Cardiac muscle cell (in vitro differentiated cells and primary cell): ENCODE data around the gene DAB1. TPM values are rescaled to one million over a fixed set of nuclear protein-coding genes. Genes with fewer than 3 reads are reported as not detected.

Experiments used
- DNase-seq, 2 donors: peaks; one replicate each; pipeline versions ENCODE4 v3.0.0 to v3.0.0-alpha.2; 2010 to 2017; ENCODE audit warnings: low read depth in 1 of 2, low spot score in 1 of 2
- H3K27ac ChIP-seq: fragments of 200-600 bp; sonication (generic); 2 replicates; pipeline ENCODE4 v1.5.1; 2016
- H3K27me3 ChIP-seq: fragments of 200-600 bp; sonication (generic); 2 replicates; pipeline ENCODE4 v1.6.0; 2016; ENCODE audit warnings: control low read depth
- H3K36me3 ChIP-seq: fragments of 200-600 bp; sonication (generic); 2 replicates; pipeline ENCODE4 v1.5.1; 2016; ENCODE audit warnings: control low read depth
- H3K4me1 ChIP-seq: fragments of 200-600 bp; sonication (generic); 2 replicates; pipeline ENCODE4 v1.8.1; 2017; ENCODE audit warnings: low read depth, mild to moderate bottlenecking, mixed run types
- H3K4me3 ChIP-seq: fragments of 200-600 bp; sonication (generic); 2 replicates; pipeline ENCODE4 v1.5.1; 2016; ENCODE audit warnings: mild to moderate bottlenecking
- H3K9me3 ChIP-seq: fragments of 200-600 bp; sonication (generic); 2 replicates; pipeline ENCODE4 v1.5.1; 2017; ENCODE audit warnings: low read depth, mild to moderate bottlenecking, control low read depth
- polyA plus RNA-seq: library from polyadenylated mRNA; unstranded; fragments of >200 nt; fragmentation: Nextera tagmentation; extraction: Ambion mirVana; gene quantifications from 2 replicates; pipeline ENCODE4 v1.2.1, GENCODE V29; 2016
- total RNA-seq: library from RNA; depleted of rRNA; stranded (reverse); fragments of >200 nt; gene quantifications from 2 replicates; pipeline ENCODE4 v1.2.3, GENCODE V29; 2016
- TF ChIP-seq, protein P1 (sequence below): IDR thresholded peaks from 2 replicates; pipeline ENCODE4 v1.5.1; 2012; ENCODE audit warnings: low read depth, mild to moderate bottlenecking, low read length

Gene DAB1
- total and polyA plus RNA-seq, 2 experiments from 2014 or later = 24.1 to 26.6 TPM

DNA sequence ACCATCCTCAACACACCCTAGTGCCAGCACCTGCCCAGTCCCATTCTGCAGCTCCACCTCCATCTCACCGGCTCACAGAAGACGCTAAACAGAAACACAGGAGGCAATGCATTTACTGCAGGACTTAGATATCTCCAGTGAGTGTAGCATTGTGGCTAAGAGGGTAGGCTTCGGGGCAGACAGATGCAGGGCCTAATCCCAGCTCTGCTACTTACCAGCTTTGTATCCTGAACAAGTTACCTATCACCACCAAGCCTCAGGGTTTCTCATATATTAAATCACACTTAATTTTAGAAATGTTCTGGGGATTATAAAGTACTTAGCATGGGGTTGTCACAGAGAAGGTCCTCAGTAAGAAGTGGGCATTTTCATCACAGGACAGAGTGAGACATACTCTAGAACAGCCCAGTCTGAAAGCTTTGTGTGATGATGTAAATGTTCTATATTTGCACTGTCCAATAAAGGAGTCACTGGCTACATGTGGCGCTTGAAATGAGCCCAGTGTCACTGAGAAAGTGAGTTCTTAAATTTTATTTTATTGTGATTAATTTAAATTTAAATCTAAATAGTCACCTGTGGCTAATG is 308.7 kb downstream of the DAB1 start:
- peak overlapping the region; percentile 59 for H3K27ac ChIP-seq
- TF ChIP-seq, protein P1, sequence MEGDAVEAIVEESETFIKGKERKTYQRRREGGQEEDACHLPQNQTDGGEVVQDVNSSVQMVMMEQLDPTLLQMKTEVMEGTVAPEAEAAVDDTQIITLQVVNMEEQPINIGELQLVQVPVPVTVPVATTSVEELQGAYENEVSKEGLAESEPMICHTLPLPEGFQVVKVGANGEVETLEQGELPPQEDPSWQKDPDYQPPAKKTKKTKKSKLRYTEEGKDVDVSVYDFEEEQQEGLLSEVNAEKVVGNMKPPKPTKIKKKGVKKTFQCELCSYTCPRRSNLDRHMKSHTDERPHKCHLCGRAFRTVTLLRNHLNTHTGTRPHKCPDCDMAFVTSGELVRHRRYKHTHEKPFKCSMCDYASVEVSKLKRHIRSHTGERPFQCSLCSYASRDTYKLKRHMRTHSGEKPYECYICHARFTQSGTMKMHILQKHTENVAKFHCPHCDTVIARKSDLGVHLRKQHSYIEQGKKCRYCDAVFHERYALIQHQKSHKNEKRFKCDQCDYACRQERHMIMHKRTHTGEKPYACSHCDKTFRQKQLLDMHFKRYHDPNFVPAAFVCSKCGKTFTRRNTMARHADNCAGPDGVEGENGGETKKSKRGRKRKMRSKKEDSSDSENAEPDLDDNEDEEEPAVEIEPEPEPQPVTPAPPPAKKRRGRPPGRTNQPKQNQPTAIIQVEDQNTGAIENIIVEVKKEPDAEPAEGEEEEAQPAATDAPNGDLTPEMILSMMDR = no peak
- H3K36me3 ChIP-seq = no peaks in the 10 kb centered on the region
- no peaks in the 10 kb centered on the region for H3K9me3 ChIP-seq
- H3K27me3 ChIP-seq = no peaks in the 10 kb centered on the region
- peak in 1 of 2 donors; percentile 33 for DNase-seq
- no peak overlapping the region for H3K4me3 ChIP-seq
- H3K4me1 ChIP-seq = peaks cover 29% of the 10 kb centered on the region

DNA sequence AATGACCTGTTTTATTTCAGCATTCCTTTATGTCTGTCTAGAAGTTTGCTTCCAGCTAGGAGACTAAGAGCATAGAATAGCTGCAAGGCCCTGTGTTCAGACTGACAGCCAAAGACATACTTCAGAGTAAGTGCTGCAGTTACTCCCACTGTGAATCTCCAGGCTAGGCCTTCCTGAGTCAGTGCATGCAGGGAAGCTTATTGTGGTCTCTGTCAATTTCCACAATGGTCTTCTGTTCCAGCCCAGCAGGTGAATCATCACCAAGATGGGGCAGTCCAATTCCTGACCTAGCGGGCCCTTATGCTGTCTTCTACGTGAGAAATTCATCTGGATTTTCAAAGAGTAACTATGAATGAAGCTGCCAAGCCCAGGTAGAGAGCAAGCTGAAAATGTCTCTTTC is 311.7 kb downstream of the DAB1 start:
- DNase-seq = no peak
- no peaks in the 10 kb centered on the region for H3K9me3 ChIP-seq
- no peaks in the 10 kb centered on the region for H3K36me3 ChIP-seq
- no peak overlapping the region for H3K4me3 ChIP-seq
- peak overlapping the region; percentile 50 for H3K27ac ChIP-seq
- peaks cover 29% of the 10 kb centered on the region for H3K4me1 ChIP-seq
- TF ChIP-seq, protein P1 = no peak
- H3K27me3 ChIP-seq = no peaks in the 10 kb centered on the region

DNA sequence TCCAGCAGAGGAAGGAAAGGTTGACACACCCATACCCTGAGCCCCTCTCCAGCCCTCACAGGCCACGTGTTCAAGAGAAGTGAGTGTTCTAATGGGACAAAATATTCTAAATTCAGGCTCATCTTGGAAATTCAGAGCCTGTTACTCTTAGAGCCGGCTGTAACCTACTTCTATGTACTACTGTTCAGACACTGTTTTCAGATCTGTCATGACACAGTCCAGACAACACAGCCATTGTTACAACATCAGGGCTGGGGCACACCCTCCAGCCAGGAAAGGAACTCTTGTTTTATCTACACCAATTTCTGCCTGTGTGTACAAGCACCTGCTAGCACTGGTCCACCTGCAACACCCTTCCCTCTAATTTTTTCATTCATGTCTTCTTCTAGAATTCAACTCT is 312.7 kb downstream of the DAB1 start:
- H3K4me3 ChIP-seq = no peak overlapping the region
- no peak overlapping the region for H3K27ac ChIP-seq
- H3K4me1 ChIP-seq = peaks cover 32% of the 10 kb centered on the region
- H3K9me3 ChIP-seq = no peaks in the 10 kb centered on the region
- no peaks in the 10 kb centered on the region for H3K27me3 ChIP-seq
- no peak for DNase-seq
- TF ChIP-seq, protein P1 = no peak
- no peaks in the 10 kb centered on the region for H3K36me3 ChIP-seq

DNA sequence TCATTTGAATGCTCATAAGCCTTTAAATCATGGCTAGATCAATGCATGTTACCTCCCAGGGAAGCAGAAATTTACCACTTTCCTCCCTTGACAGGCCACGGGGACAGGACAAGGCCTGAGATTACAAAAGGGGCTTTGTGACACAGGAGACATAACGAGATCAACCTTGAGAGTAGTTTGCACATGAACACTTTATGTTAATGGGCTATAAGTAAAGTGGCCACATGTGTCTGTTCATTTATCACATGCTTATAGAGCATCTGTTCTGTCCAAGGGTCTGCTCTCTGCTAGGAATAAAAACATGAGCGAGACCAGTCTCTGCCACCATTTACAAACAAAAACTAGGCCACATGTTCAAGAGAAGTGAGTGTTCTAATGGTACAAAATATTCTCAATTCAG is 314.0 kb downstream of the DAB1 start:
- no peak overlapping the region for H3K27ac ChIP-seq
- no peak overlapping the region for H3K4me3 ChIP-seq
- no peaks in the 10 kb centered on the region for H3K36me3 ChIP-seq
- TF ChIP-seq, protein P1 = no peak
- H3K27me3 ChIP-seq = no peaks in the 10 kb centered on the region
- no peaks in the 10 kb centered on the region for H3K9me3 ChIP-seq
- peaks cover 31% of the 10 kb centered on the region for H3K4me1 ChIP-seq
- no peak for DNase-seq

DNA sequence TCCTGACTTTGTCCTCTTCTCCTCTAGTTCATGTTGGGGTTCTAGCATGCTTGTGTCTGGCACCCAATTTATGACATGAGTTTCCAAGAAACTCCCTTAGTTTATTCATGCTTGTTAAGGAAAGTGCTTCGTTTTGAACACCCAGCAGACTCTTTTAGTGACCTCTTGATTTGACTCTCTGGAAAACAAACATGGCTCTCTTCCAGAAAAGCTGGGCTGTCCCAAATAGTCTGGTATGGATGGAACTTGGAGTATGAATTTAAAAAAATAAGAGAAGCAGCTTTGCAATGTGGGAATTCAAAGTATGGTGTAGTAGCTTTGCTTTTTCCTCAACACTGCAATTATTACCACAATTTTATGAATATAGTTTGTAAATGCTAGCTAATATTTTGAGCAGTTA is 314.6 kb downstream of the DAB1 start:
- TF ChIP-seq, protein P1 = no peak

More for the DNA sequence above, 314.6 kb downstream of the DAB1 start:
- H3K9me3 ChIP-seq = no peaks in the 10 kb centered on the region
- H3K27ac ChIP-seq = no peak overlapping the region
- H3K36me3 ChIP-seq = no peaks in the 10 kb centered on the region
- no peak overlapping the region for H3K4me3 ChIP-seq
- no peak for DNase-seq
- H3K4me1 ChIP-seq = peaks cover 30% of the 10 kb centered on the region
- H3K27me3 ChIP-seq = no peaks in the 10 kb centered on the region
